Rectal smooth muscle tissue (tissue), 1 donor: ENCODE data around the gene CFAP107.
"Not testable (repeated sequence)": the region's sequence is repeated elsewhere in the genome, so short reads cannot be mapped to it uniquely, and the experiment has no call there.

Experiments used
- H3K27ac ChIP-seq: one replicate; pipeline ENCODE4 v1.7.0; 2013; ENCODE audit warnings: low read depth, low read length, inconsistent platforms
- H3K27me3 ChIP-seq: one replicate; pipeline ENCODE4 v1.7.0; 2013; ENCODE audit warnings: low read length; ENCODE audit not compliant: control insufficient read depth, insufficient read depth
- H3K36me3 ChIP-seq: one replicate; pipeline ENCODE4 v1.7.0; 2013; ENCODE audit warnings: low read length; ENCODE audit not compliant: control insufficient read depth, insufficient read depth
- H3K4me1 ChIP-seq: one replicate; pipeline ENCODE4 v1.7.0; 2013; ENCODE audit warnings: low read length; ENCODE audit not compliant: control insufficient read depth, insufficient read depth
- H3K4me3 ChIP-seq: one replicate; pipeline ENCODE4 v1.7.0; 2013; ENCODE audit warnings: low read length
- H3K9ac ChIP-seq: one replicate; pipeline ENCODE4 v1.7.0; 2013; ENCODE audit warnings: low read length

The CFAP107 gene

DNA sequence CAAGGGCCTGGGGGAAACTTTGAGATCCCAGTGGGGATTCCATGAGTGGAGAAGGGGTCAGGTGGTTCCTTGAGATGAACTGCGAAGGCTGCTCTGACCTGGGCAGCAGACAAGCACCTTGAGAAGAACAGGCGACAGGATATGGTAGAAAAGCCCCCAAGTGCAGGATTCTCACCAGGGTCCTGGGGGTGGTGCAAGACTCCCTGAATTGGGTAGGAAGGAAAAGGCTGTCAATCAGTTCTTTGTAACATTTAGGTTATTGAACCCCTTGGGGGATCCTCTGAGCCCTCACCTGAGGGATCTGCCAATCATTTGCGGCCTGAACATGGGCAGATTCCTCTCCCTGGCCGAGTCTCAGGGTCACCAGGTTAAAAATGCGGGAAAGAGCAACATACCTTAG is 25.2 kb downstream of the CFAP107 start:
- Histone ChIP-seq H3K4me3 (no peak overlapping the region), H3K27ac (no peak overlapping the region), H3K36me3 (no peaks in the 10 kb centered on the region), H3K27me3 (peaks cover 4% of the 10 kb centered on the region), H3K4me1 (no peaks in the 10 kb centered on the region), H3K9ac (no peak overlapping the region)

DNA sequence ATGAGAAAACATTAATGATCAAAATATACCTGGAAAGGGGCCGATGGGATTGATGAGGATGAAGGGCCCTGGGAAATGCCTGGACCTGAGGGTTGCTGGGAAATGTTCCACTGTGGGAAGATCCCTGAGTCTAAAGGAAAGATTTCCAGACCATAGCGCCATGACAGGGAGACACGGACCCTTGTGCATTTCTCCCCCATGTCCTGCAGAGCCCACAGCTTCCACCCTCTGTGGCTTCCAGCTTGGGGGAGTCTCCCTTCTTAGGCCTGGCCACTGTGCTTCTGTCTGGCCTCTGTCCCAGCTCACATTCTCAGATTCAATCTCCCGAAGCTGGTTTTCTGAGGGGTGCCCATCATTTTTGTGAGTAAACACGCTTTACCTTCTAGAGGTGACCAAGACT is 26.5 kb downstream of the CFAP107 start:
- no peak overlapping the region for H3K9ac ChIP-seq
- H3K27ac ChIP-seq: no peak overlapping the region
- H3K4me3 ChIP-seq: no peak overlapping the region
- H3K27me3 ChIP-seq: peaks cover 4% of the 10 kb centered on the region
- no peaks in the 10 kb centered on the region for H3K36me3 ChIP-seq
- H3K4me1 ChIP-seq: no peaks in the 10 kb centered on the region

- no peak within 1 kb of the TSS for H3K9ac ChIP-seq
- no peak within 1 kb of the TSS for H3K4me3 ChIP-seq
- no peaks in the 10 kb centered on the region for H3K4me1 ChIP-seq
- H3K36me3 ChIP-seq: no peaks in the 10 kb centered on the region
- no peak within 1 kb of the TSS for H3K27ac ChIP-seq
- H3K27me3 ChIP-seq: peaks cover 5% of the 10 kb centered on the region
Observed at GRCh38 chr1:12773438-12773837, 27.4 kb downstream of the CFAP107 start, which contains the start of gene PRAMEF12. Gene PRAMEF12, plus strand, starts transcription at chr1:12773738. Its CDS starts 1,130 bp downstream, at chr1:12774868.

DNA sequence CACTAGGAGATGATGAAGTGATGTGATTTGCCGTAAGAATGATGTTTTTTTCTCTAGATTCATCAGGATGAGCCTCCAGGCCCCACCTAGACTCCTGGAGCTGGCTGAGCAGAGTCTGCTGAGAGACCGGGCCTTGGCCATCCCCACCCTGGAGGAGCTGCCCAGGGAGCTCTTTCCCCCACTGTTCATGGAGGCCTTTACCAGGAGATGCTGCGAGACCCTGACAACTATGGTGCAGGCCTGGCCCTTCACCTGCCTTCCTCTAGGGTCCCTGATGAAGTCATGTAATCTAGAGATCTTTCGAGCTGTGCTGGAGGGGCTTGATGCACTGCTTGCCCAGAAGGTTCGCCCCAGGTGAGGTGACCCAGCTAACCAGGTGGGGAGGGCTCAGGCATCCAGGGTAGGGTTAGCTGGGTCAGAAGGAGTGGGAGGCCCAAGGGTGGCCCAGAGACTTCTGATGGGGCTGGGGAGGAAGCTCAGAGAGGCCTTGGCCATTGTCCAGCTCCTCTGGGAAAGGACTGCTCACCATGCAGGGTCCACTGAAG is 28.9 kb downstream of the CFAP107 start:
- H3K4me1 ChIP-seq: no peaks in the 10 kb centered on the region
- no peak overlapping the region for H3K9ac ChIP-seq
- H3K27me3 ChIP-seq: peaks cover 2% of the 10 kb centered on the region
- H3K4me3 ChIP-seq: no peak overlapping the region
- H3K27ac ChIP-seq: no peak overlapping the region
- H3K36me3 ChIP-seq: no peaks in the 10 kb centered on the region

GRCh38 chr1:12775443-12775842 is 29.4 kb downstream of the CFAP107 start:
- no peaks in the 10 kb centered on the region for H3K4me1 ChIP-seq
- H3K4me3 ChIP-seq: no peak overlapping the region
- no peaks in the 10 kb centered on the region for H3K36me3 ChIP-seq
- H3K27ac ChIP-seq: no peak overlapping the region
- peaks cover 2% of the 10 kb centered on the region for H3K27me3 ChIP-seq
- no peak overlapping the region for H3K9ac ChIP-seq

DNA sequence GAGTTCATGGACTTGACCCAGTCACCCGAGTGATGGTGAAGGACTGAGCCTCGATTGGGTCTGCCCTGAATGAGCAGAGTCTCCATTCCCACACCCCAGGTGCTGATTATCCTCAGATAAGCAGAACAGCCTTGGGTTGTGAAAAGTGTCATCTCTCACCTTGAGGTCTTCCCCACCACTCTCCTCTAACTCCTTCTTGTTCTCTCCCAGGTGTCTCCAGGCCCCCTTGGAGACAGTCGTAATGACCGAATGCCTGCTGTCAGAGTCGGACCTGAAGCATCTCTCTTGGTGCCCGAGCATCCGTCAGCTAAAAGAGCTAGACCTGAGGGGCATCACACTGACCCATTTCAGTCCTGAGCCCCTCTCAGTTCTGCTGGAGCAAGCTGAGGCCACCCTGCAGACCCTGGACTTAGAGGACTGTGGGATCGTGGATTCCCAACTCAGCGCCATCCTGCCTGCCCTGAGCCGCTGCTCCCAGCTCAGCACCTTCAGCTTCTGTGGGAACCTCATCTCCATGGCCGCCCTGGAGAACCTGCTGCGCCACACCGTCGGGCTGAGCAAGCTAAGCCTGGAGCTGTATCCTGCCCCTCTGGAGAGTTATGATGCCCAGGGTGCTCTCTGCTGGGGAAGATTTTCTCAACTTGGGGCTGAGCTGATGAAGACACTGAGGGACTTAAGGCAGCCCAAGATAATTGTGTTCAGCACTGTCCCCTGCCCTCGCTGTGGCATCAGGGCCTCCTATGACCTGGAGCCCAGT is 31.0 kb downstream of the CFAP107 start:
- Histone ChIP-seq H3K4me3 (no peak overlapping the region), H3K9ac (no peak overlapping the region), H3K36me3 (no peaks in the 10 kb centered on the region), H3K27me3 (peaks cover 2% of the 10 kb centered on the region), H3K27ac (no peak overlapping the region), H3K4me1 (no peaks in the 10 kb centered on the region)

- no peaks in the 10 kb centered on the region for H3K36me3 ChIP-seq
- H3K4me3 ChIP-seq: no peak overlapping the region
- H3K9ac ChIP-seq: no peak overlapping the region
- H3K27ac ChIP-seq: no peak overlapping the region
- H3K27me3 ChIP-seq: peaks cover 2% of the 10 kb centered on the region
- H3K4me1 ChIP-seq: no peaks in the 10 kb centered on the region
Observed at GRCh38 chr1:12778061-12778460, 32.1 kb downstream of the CFAP107 start.

DNA sequence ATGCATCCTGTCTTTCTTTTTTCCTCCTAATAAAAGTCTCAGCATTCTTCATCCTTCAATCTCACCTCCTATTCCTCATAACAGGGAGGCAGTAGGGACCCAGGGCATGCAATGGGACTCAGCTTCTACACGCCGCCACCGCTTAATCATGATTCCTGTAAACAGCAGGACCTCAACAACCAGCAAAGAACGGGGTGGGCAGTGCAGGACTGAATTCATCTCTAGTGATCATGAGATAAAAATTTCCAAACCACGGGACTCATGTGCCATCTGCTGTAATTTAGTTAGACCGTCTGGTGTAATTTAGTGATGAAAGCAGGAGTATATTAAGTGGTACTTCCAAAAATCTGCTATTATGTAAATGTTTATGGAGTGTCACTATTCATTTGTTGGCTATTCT is 32.9 kb downstream of the CFAP107 start:
- Histone ChIP-seq H3K4me3 (no peak overlapping the region), H3K9ac (no peak overlapping the region), H3K4me1 (no peaks in the 10 kb centered on the region), H3K27me3 (peaks cover 2% of the 10 kb centered on the region), H3K36me3 (no peaks in the 10 kb centered on the region), H3K27ac (no peak overlapping the region)

GRCh38 chr1:12781488-12781887 is 35.5 kb downstream of the CFAP107 start:
- H3K9ac ChIP-seq: not testable (repeated sequence)

GRCh38 chr1:12783783-12784182 is 37.8 kb downstream of the CFAP107 start:
- not testable (repeated sequence) for H3K4me1 ChIP-seq, H3K27ac ChIP-seq, H3K4me3 ChIP-seq, H3K27me3 ChIP-seq, H3K36me3 ChIP-seq, H3K9ac ChIP-seq

More at GRCh38 chr1:12781488-12781887, 35.5 kb downstream of the CFAP107 start:
- H3K4me3 ChIP-seq, H3K27ac ChIP-seq, H3K27me3 ChIP-seq, H3K36me3 ChIP-seq, H3K4me1 ChIP-seq: not testable (repeated sequence)

GRCh38 chr1:12784729-12785128 is 38.7 kb downstream of the CFAP107 start:
- H3K27ac ChIP-seq, H3K4me3 ChIP-seq, H3K4me1 ChIP-seq, H3K9ac ChIP-seq, H3K27me3 ChIP-seq, H3K36me3 ChIP-seq: not testable (repeated sequence)

DNA sequence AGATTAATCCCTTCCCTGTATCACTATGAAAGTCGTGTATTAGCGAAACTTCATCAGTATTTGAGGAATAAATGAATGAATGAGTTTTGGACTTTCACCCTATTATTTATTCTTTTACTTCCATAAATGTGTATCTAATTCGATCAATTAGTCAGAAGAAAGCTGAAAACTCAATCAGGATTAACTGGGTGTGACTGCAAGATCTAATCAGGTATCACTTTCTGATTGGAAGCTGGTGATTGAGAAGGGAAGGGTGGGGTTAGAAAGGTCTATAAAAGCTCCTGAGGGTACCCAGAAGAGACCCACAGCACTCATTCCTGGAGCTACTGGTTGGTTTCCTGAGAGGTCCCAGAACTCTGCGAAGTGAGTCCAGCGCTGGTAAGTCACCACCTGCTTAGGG is 45.1 kb downstream of the CFAP107 start, which contains the start of gene PRAMEF1:
Gene PRAMEF1, plus strand, starts transcription at position 301 of the 400 bp plus-strand sequence. CDS start 1,831 bp downstream, outside the sequence.
- H3K4me1 ChIP-seq, H3K9ac ChIP-seq, H3K4me3 ChIP-seq, H3K27ac ChIP-seq, H3K27me3 ChIP-seq, H3K36me3 ChIP-seq: not testable (repeated sequence)

- no peaks in the 10 kb centered on the region for H3K36me3 ChIP-seq
- H3K27ac ChIP-seq: no peak overlapping the region
- H3K4me3 ChIP-seq: no peak overlapping the region
- no peak overlapping the region for H3K9ac ChIP-seq
- H3K4me1 ChIP-seq: no peaks in the 10 kb centered on the region
- H3K27me3 ChIP-seq: no peaks in the 10 kb centered on the region
Observed at GRCh38 chr1:12798911-12799310, 52.9 kb downstream of the CFAP107 start.
